ENCODE data around the gene EBF4. TPM values are rescaled to one million over a fixed set of nuclear protein-coding genes. Genes with fewer than 3 reads are reported as not detected.

EBF4 gene
- total RNA-seq, 1 donor from 2014 or later, result 4.8 TPM

DNA sequence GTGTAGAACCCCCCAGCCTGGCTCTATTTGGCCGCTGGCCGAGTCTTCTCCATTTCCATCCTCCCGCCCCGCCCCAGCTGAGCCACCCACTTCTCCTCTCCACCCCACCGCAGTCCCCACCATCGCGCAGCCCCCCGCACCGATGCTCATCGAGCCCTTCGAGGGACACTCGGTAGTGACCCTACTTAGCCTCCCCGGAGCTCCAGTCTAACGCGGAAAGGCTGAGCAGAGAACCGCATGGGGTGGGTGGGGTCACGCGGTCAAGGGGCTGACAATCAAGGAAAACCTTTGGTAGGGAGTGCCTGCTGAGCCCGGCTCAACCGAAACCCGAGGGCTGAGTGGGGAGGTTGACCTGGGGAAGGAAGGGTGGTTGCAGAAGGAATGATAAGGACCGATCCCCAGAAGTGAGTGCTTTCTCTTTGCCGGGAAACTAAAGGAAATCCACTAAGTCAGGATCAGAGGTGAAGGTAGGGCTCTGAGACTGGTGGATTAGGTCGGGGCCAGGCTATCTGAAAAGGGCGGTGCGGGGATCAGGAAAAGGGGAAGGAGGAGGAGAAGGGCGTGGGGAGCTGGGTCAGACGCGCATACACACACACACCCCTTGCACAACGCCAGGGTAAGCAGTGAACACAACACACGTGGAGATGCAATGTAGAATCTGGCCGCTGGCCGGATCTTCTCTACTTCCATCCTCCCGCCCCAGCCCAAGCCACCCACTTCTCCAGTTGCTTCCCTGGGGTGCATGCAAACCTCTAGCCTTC lies 58.1 kb downstream of the EBF4 start:
- DNase-seq (ENCODE audit: low spot score), result no peak
- intact Hi-C loops (cut with DNase I), result loop anchor here (5.0 kb wide), 1 partner anchor 102 kb away; no protein-coding TSS in a partner anchor

DNA sequence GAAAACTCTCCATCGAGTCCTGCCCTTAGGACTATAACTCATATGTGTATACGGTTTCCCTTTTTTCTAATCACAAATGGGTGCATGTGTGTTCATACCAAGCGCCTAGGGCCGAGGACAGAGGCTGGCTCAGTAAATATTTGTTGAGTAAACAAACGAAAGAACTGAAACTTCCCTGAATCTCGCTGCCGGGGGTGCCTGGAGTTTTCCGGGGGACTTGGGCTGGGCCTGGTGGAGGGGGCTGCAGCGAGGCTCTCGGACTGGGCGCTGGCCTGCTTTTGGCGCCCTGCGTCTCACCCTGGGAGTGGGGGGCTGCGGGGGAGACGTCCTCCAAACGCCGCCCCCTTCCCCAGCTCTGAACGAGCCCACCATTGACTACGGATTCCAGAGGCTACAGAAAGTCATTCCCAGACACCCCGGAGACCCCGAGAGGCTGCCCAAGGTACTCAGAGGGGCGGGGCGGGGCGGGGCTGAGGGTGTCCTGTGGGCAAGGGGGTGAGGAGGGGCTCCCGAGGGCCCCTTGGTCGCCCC lies 58.8 kb downstream of the EBF4 start:
- no peak for DNase-seq (ENCODE audit: low spot score)
- intact Hi-C loops (cut with DNase I), result loop anchor here (5.0 kb wide), 1 partner anchor 101 kb away; no protein-coding TSS in a partner anchor

DNA sequence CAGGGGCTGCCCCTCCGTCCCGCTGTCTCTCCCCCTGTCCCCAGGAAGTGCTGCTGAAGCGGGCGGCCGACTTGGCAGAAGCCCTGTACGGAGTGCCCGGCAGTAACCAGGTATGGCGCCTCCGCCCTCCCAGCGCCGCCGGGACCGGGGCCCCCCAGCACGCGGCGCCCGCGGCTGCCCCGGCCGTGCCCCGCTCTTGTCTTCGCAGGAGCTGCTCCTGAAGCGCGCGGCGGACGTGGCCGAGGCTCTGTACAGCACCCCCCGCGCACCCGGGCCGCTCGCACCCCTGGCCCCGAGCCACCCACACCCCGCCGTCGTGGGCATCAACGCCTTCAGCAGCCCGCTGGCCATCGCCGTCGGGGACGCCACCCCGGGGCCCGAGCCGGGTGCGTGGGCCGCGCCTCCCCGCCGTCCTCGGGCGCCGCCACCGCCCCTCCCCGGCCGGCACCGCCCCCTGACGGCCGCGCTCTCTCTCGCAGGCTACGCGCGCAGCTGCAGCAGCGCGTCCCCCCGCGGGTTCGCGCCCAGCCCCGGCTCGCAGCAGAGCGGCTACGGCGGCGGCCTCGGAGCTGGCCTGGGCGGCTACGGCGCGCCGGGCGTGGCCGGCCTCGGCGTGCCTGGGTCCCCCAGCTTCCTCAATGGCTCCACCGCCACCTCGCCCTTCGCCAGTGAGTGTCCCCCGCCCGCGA lies 59.4 kb downstream of the EBF4 start:
- no peak for DNase-seq (ENCODE audit: low spot score)

DNA sequence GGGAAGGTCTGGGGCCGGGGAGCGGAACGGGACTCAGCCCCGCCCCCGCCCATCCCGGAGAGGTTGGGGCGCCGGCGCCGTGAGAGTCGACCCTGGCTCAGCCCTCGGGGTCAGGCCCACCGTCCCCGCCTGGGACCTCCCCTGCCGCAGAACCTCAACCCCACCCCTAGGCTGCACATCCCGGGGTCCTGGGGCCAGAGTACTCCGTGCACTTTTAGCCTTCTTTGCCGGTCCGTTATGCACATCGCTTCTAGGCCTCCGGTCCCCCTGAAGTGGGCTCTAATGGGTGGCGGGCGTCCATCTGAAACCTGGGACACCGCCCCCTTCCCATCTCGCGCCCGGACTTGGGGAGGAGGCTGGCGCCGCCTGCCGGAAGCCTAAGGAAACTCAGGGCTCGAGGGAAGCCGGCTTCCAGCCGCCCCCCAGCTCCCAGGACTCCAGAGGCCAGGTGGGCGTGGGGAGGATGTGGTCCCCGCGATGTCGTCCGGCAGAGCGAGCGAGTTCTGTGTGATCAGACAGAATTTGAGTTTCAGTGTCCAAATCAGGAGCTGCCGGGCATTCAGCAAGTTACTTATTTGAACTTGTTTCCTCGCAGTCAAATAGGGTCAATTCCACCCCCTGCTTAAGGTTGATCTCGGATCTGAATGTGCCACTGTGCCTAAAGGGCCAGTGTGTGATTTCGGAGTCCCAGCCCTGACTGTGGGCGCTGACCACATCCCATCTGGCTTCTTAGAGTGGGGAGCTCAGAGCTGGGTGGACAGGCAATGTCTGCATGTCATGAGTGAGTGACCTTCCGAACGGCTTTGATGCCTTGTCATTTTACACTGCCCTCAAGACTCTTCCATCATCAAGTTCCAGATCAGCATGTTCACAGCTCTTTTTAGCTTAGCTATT lies 60.2 kb downstream of the EBF4 start:
- intact Hi-C loops (cut with DNase I), result loop anchor here (5.0 kb wide), 1 partner anchor 99 kb away; no protein-coding TSS in a partner anchor
- no peak for DNase-seq (ENCODE audit: low spot score)

More for the DNA sequence above, 59.4 kb downstream of the EBF4 start:
- intact Hi-C loops (cut with DNase I), result loop anchor here (5.0 kb wide), 1 partner anchor 100 kb away; no protein-coding TSS in a partner anchor

DNA sequence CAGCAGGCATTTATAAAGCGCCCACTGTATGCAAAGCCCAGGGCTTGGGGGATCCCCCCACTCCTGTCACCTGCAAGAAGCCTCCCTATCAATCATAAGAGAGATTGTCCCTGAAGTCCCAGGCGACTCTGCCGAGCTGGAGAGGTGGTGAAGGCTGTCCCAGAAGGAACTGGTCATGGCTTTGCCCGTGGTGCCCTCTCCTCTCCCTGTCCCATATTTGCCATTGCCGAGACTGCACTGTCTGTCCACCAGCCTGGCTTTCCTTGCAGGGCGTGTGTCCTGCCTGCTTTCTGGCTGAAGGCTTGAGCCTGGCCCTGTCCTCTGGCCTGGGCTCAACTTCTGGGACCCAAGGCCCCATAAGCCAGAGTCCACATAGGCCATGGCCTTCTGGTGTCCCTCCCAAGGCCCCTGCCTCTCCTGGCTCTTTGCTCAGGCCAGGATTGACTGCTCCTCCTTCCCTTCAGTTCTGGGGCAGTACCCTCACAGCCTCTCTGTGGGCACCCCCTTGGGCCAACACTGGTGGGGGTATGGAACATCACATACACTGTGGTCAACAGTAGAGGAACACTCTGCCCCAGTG lies 61.0 kb downstream of the EBF4 start:
- intact Hi-C loops (cut with DNase I), result loop anchor here (5.0 kb wide), 1 partner anchor 99 kb away; no protein-coding TSS in a partner anchor
- DNase-seq (ENCODE audit: low spot score), result no peak

DNA sequence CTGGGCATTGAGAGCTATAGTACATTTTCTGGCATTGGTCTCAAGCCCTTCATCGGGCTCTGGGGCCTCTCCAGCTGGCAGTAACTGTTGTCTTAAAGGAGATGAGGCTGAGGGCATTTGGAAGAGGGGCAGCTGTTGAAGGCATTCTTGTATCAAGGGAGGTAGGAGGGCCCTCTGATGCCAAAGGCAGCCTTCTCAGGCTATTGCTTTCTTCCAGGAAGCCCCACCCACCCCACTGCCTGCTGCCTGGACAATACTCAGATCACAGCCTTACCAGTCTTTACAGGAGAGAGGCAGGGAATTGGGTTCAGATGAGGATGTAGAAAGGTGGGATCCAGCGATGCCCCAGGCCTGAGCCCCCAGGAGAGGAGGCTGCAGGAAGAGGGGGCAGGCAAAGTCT lies 61.8 kb downstream of the EBF4 start:
- no peak for DNase-seq (ENCODE audit: low spot score)
- intact Hi-C loops (cut with DNase I), result loop anchor here (5.0 kb wide), 1 partner anchor 98 kb away; no protein-coding TSS in a partner anchor

DNA sequence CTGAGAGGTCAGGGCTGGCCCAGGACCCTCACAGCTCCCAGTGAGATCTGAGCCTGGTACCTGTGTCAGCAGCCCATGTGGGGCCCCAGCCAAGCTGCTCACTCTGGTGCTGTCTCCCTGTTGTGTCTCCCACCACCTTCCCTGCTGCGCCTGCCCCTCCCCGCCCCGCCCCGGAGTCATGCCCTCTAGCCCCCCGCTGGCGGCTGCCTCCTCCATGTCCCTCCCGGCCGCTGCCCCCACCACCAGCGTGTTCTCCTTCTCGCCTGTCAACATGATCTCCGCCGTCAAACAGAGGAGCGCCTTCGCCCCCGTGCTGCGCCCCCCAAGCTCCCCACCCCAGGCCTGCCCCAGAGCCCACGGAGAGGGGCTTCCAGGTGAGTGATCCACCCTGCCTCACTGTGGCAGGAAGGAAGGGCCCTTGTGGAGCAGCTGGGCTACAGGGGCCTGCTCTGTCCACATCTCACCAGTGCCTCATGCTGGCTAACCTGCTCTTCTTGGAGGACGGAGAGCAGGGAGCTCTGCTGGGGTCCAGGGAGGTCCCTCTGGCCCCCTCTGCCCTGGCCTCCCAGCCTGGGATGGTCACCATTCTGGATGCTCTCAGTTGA lies 63.0 kb downstream of the EBF4 start:
- intact Hi-C loops (cut with DNase I), result loop anchor here (5.0 kb wide), 1 partner anchor 247 kb away; no protein-coding TSS in a partner anchor
- DNase-seq (ENCODE audit: low spot score), result no peak

DNA sequence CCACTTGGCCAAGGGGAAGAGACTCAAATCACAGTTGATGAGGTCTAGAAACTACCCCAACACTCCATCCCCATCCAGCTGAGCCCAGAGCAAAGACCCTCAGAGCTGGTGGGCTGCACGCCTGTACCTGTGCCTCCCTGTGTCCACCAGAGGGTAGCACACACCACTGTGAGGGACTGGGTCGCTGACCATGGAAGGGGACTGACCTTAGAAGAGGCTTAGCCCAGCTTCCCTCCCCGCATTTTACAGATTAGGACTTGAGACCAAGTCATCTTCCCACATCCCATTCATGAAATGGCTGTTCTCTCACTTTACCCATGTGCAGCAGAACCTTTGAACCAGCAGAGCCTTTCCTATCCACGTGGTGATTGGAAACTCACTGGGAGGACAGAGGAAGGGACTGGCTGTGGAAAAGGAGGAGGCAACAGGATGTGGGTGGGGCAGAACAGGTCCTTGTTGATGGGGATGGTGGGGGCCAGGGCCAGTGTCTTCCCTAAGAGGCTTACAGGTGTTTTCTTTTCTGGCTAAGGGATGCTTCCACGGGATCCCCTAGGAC lies 63.6 kb downstream of the EBF4 start:
- intact Hi-C loops (cut with DNase I), result loop anchor here (5.0 kb wide), 1 partner anchor 246 kb away; no protein-coding TSS in a partner anchor
- DNase-seq (ENCODE audit: low spot score), result no peak

DNA sequence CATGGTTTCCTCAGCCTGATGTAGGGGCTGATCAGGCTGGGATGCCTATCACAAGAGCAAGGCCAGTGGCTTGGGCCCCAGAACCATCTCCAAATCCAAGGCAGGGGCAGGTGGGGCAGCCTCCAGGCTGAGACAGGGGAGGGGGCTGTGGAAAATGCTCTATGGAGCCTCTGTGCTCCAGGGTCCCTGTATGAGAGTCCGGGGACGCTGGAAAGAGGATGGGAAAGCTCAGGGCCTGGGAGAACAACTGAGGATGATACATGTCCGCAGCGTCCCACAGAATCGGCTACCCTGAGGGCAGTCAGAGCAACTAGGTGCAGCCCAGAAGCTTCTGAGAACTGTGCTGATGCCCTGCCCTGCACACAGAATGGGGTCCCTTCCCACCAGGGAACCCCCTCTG lies 64.4 kb downstream of the EBF4 start:
- DNase-seq (ENCODE audit: low spot score), result no peak
- intact Hi-C loops (cut with DNase I), result loop anchor here (5.0 kb wide), 1 partner anchor 245 kb away; no protein-coding TSS in a partner anchor

DNA sequence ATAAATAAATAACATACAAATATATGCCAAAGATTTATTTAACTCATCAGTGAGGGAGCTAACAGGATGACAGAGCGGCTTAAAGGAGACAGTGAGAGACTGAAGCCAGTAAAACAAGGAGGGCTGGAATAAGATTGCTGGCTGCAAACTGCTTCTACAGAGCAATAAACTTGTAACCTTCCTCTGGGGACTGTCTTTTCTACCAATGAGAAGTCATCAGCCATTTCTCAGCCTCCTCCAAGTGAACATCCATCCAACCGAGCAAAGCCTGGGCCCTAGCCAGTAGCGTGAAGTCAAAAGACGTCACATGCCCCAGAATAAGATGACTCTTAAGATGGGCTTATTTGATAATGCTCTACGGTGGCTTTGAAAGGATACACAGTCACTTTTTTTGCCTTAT lies 65.4 kb downstream of the EBF4 start:
- no peak for DNase-seq (ENCODE audit: low spot score)
- intact Hi-C loops (cut with DNase I), result loop anchor here (5.0 kb wide), 1 partner anchor 244 kb away; no protein-coding TSS in a partner anchor

DNA sequence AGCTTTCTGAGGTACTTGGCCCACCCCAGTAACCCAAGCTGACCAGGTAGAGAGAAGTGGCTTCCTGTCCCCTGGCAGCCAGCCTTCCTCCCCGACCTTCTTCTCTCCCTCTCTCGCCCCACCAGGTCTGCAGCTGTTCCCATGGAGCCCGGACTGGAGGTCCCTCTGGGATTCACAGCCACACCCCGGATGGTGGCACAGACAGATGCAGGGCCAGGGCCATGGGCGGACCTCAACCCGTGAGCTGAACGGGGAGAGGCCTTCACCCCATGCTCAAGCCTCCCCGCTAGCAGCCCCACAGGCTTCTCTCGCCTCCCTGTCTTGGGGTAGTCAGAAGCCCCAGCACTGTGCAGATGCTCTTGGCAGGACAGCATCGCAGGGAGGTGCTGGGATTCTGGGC lies 66.6 kb downstream of the EBF4 start:
- intact Hi-C loops (cut with DNase I), result loop anchor here (5.0 kb wide), 1 partner anchor 243 kb away; no protein-coding TSS in a partner anchor
- DNase-seq (ENCODE audit: low spot score), result no peak

DNA sequence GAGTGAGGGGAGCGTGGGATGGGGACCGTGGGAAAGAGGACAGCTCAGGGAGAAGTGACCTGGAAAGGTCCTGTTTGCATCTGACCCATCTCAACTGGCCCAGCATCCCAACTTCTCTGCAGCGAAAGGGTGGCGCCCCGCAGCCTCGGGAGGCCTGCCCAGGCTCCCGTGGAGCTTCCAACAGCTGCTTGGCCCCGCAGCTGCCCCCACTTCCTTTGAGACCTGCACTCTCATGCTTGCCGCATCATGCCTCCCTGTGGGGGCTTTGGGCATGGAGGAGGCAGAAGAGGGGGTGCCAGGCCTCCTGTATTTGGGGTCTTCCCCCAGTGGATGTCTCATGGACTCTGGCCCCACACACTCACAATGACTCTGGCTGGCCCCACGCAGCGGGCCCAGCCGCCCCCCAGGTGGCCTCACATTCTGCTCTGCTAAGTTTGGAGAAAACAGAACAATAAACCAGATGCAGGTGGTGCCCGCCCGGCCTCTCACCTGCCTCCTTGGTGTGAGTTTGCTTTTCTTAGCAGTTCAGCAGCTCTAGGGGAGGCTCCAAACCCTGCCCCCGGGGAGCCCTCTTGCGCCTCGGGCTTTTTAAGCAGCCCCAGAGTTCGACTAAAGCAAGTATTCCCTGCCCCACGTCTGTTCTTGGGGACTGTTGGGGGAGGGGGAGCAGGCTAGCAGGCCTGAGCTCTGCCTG lies 67.2 kb downstream of the EBF4 start:
- DNase-seq (ENCODE audit: low spot score), result no peak
- intact Hi-C loops (cut with DNase I), result loop anchor here (5.0 kb wide), 1 partner anchor 243 kb away; no protein-coding TSS in a partner anchor

DNA sequence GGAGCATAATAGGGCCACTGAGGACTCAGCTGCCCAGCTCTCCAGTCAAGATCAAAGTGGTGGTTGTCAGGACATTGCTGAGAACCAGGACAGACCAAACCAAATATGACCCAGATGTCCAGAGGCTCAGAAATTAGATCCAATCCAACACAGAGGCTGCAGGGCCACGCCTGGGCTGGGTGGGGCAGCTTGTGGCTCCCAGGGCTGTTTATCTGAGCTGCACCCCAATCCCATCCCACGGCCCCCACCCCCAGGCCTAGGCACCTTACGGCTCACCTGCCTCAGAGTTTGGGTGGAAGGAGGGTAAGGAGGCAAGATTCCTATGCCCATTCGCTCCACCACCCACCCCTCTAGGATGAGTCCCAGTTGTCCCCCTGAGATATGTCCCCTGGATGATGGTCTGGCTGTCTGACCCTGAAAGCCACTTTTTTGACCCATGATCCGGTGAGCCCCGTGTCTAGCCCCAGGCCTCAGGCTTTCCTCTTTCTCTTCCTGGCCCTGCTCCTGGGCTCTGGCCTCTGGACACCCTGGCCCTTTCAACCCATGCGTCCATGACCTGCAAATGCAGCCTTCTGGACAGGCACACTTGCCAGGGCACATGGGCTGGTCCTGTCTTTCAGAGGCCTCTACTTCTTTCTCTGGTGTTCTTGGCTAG lies 67.8 kb downstream of the EBF4 start:
- intact Hi-C loops (cut with DNase I), result no loop called here
- DNase-seq (ENCODE audit: low spot score), result no peak

DNA sequence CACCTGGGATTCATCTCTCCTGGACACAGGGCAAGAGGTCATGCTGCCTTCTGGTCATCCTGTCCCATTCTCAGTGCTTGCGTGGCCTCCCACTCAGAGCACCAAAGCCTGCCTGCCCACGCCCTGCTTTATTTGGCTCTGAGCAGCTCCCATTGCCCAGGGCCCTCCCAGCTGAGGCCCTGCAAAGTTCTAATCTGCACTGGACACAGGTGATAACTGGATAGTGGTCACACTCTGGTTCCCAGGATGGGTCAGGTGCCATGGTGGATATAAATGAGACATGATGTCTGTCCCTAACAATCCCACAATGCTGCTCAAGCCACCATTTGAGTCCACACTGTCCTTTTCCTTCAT lies 68.3 kb downstream of the EBF4 start:
- intact Hi-C loops (cut with DNase I), result no loop called here
- no peak for DNase-seq (ENCODE audit: low spot score)

DNA sequence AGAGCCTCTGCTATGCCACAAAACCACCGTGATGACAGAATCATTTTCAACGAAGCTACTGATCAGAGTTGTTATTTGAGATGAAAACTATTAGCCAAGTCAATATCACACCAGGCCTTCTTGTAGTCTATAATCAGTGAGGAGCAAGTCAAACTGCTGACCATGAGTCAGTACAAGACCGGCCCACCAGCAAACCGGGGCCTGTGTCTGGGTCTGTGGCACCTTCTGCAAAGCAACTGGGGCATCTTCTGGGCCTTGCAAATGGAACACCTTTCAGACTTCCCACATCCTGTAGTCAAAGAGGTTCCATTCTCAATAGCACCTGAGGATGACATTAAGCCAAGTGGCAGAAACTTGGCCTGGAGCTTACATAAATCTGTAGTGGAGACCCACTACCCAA lies 69.3 kb downstream of the EBF4 start:
- intact Hi-C loops (cut with DNase I), result no loop called here

DNA sequence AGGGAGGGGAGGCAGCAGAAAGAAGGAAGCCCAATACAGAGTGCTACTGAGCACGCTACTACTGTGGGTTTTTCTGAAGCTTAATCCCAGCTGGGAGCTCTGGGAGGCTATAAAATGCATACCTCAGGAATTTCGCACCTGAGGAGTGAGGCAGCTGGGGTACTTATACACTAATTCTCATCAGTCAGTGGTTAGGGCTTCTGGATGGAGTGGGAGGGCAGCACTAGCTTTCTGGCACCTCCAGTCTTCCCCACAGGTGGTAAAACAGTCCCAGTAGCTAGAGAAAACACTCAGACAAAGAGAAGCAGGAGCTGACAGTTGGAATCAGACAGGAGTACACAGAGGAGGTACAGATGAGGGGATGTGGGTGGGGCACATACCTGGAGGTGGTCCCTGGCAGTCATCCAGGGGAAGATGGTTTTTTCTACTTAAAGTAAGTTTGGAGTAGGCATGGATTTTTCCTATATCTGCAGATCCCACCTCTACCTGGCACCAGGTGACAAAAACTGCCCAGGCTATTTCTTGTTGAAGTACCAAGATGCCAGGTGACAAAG lies 70.1 kb downstream of the EBF4 start:
- DNase-seq (ENCODE audit: low spot score), result no peak

More for the DNA sequence above, 69.3 kb downstream of the EBF4 start:
- no peak for DNase-seq (ENCODE audit: low spot score)

DNA sequence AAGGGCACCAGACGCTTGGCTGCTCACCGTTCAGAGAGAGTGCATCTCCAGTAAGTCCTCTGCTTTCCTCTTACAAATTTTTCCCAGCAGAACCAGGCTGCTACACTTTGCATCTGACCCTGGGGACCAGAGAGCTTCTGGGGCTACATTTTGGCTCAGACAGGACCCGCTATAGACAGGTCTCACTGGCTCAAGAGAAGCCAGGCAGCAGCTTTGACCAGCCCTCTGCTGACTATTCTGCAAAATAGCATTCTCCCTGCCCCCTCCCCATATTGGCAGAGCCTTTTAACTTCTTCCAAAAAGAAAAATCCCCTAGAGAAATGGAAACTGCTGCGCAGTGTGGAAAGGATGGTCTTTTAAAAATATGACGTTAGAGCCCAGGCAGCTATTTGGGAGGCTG lies 70.6 kb downstream of the EBF4 start:
- intact Hi-C loops (cut with DNase I), result no loop called here
- DNase-seq (ENCODE audit: low spot score), result no peak

More for the DNA sequence above, 70.1 kb downstream of the EBF4 start:
- intact Hi-C loops (cut with DNase I), result no loop called here

Data from cardiac septum (tissue), 1 donor.